ENCODE data around the gene RGL2.

The RGL2 gene

DNA sequence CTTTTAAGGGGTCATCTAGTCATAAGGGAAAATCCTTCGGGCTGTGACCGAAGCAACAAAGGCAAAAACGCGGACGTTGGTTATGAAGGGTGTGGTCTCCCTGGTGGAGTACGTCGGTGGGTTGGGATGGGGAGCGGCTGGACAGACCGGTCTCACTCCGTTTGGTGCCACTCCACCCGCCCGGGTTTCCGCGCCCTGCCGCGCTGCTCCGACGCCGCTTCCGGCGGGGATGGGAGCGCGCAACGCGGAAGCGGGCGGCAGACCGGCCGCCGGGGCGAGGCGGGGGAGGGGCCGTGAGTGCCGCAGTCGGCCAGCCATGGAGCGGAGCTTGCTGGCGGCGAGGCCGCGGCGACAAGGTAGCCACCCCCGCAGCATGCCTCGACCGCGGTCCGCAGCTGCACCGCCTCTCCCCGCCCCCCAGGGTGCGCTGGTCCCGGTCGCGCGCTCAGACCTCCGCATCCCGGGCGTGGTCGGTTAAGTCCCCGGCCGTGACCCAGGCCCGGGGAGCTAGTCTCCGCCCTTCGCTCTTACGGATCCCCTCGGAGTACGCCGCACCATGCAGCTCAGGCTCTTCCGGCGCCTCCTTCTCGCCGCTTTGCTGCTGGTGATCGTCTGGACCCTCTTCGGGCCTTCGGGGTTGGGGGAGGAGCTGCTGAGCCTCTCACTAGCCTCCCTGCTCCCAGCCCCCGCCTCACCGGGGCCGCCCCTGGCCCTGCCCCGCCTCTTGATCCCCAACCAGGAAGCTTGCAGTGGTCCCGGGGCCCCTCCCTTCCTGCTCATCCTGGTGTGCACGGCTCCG lies 21.7 kb downstream of the RGL2 start, which contains the start of gene B3GALT4:
Gene B3GALT4 (plus strand): TSS at position 260 of the 799 bp plus-strand sequence. CDS start 297 bp downstream, at position 557.
- TF ChIP-seq, protein P1, sequence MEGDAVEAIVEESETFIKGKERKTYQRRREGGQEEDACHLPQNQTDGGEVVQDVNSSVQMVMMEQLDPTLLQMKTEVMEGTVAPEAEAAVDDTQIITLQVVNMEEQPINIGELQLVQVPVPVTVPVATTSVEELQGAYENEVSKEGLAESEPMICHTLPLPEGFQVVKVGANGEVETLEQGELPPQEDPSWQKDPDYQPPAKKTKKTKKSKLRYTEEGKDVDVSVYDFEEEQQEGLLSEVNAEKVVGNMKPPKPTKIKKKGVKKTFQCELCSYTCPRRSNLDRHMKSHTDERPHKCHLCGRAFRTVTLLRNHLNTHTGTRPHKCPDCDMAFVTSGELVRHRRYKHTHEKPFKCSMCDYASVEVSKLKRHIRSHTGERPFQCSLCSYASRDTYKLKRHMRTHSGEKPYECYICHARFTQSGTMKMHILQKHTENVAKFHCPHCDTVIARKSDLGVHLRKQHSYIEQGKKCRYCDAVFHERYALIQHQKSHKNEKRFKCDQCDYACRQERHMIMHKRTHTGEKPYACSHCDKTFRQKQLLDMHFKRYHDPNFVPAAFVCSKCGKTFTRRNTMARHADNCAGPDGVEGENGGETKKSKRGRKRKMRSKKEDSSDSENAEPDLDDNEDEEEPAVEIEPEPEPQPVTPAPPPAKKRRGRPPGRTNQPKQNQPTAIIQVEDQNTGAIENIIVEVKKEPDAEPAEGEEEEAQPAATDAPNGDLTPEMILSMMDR (IDR thresholded peaks at IDR 0.05): peak; percentile 39; the same call in 1 of the 2 replicates

DNA sequence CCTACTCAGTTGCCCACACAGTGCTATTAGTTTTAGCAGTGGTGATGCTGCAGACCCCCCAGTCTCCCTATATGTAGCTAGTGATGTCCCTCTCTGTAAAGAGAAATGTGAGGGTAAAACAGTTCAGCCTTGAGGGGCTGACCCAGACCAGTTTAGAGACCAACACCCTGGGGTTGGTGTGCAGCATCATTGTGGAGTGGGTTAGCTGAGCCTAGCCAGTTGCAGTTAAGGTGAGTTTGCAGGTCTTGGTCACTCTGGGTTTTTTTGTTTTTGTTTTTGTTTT lies 22.2 kb downstream of the RGL2 start:
- TF ChIP-seq, protein P1 (IDR thresholded peaks at IDR 0.05): no peak

DNA sequence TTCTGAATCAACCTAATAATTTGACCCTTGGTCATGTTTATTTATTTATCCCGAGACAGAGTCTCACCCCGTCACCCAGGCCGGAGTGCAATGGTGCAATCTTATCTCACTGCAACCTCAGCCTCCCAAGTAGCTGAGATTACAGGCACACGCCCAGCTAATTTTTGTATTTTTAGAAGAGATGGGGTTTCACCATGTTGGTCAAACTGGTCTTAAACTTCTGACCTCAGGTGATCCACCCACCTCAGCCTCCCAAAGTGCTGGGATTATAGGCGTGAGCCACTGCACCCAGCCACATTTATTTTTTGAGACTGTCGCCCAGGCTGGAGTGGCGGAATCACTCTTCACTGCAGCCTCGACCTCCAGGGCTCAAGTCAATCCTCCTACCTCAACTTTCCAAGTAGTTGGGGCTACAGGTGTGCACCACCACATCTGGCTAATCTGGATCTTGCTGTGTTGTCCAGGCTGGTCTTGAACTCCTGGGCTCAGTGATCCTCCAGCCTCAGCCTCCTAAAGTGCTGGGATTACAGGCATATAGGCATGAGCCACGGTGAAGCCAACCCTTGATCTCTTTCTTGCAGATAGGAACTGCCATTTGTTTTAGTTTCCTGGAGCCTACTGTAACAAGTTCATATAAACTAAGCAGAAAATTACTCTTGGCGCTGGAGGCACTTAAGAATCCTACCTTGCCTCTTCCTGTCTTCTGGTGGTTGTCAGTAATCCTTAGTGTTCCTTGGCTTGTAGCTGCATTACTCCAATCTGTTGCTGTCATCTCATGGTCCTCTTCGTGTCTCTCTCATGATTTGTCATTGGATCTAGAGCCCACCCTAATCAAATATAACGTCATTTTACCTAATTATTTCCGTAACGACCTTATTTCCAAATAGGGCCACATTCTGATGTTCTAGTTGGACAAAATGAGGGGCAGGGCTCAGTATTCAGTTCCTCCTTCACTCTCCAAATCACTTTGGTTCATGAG lies 24.5 kb downstream of the RGL2 start:
- TF ChIP-seq, protein P1 (IDR thresholded peaks at IDR 0.05): no peak

DNA sequence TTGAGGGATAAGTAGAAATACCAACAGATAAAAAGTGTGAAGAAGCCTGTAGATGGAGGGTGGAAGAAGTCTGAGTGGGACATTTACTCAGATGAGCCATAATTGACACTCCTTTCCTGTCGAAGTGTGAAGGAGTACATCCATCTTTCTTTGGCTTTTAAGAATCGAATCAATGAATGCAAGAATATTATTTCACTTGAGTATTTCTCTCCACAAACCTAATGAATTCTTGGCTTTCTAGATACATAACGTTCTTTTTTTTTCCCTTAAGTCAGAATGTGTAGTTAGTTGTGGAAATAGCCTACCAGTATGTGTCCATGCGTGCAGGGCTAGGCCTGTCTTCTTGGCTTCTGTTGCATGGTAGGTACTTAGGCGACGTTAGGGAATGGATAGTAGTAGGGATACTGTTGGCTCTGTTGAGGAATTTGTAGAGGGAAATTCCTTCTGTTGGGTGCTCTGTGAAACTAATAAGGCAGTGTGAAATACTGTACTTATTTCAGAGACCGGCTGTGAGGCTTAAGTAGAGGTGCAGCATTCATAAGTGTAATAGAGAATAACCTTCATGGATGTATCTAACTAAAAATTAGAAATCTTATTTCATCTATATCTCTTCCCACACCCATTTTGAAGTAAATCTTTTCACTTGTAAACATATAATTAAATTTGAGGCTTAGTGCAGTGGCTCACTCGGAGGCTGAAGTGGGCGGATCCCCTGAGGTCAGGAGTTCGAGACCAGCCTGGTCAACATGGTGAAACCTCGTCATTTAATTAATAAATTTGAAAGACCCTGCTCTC lies 25.4 kb downstream of the RGL2 start:
- TF ChIP-seq, protein P1 (IDR thresholded peaks at IDR 0.05): no peak

DNA sequence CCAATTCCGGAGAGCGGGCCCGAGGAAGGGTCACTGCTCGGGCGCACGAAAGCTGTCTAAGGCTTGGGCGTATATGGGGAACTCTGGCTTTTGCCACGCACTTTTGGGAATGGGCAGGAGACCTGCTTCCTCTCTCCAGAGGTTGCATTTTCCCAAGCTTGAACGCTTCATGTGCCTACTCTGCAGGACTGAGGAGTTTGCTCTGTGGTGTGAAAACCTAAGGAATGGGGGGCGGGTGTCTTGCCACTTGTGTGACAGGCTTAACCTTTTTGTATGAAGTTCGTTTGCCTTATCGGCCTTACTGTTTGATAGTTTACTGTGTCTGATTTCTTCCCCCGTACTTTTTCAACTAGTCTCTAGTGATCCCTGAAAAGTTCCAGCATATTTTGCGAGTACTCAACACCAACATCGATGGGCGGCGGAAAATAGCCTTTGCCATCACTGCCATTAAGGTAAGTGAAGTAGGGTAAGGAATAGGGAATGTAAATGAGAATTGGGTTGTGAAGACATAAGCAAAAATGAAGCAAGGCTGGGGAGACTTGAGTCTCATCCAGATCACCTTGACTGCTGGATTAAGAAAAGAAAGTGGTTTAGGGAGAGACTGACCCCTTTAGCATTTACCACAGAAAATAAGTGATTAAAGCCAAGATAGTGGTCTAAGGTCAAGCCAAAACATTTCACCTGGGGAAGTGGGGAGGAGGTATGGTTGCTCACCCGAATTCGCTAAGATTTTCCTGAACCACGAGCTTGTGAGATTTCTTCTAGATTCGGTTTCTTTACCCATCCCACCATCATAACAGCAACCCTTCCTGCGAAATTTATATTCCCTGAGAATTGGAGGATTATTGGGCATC lies 26.2 kb downstream of the RGL2 start:
- TF ChIP-seq, protein P1 (IDR thresholded peaks at IDR 0.05): no peak

DNA sequence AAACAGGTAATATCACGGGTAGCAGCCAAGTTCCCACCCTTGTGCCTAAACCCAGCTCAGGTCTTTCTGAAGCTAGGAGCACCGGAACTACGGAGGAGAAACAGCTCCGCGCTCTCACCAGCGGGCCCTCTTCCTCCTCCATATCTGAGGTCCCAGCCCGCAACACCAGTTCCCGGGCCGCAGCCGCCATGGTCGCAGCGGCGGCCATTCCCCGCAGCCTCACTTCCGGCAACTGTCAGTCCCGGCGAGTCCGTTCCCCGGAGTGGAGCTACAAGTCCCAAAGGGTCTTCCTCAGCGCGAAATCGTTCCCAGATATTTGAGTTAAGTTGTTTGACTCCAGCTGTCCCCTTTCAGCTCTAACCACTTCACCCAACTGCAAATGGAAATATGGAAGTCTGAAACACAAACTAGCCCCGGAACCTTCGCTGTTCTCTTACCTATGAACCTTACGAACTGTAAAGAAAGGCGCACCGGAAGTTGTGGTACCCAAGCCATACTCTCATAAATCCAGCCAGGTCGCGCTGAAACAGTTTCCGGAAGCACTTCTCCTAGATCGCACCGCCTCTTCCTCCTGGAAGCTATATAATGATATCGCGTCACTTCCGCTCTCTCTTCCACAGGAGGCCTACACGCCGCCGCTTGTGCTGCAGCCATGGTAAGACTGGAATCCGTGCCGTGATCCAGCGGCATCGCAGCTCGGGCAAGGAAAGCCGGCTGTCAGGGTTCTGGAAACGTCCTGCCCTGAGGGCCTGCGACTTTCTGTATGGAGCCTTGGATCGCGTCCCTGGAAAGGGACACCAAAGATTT lies 27.1 kb downstream of the RGL2 start, which contains the start of the genes RPS18 and VPS52:
Gene RPS18 (plus strand): TSS at position 608 of the 807 bp plus-strand sequence. CDS start 45 bp downstream, at position 653.
Gene VPS52 (minus strand): TSS at position 409 of the 807 bp plus-strand sequence. CDS start 201 bp downstream, at position 208.
- TF ChIP-seq, protein P1 (IDR thresholded peaks at IDR 0.05): no peak
